Calu3 (cell line): ENCODE results near the gene TBK1. TPM values are rescaled to one million over a fixed set of nuclear protein-coding genes. Genes with fewer than 3 reads are reported as not detected.

Source experiments
- Bru-seq: library from RNA; stranded (reverse); fragments of 400-500 nt; gene quantifications from one replicate; lab custom pipeline; 2021; lab: Mats Ljungman, UMichigan
- BruChase-seq, 2 experiments: library from RNA; stranded (reverse); fragments of 400-500 nt; gene quantifications; one replicate each; lab custom pipeline; 2021; lab: Mats Ljungman, UMichigan
- BruUV-seq: library from RNA; stranded (reverse); fragments of 400-500 nt; replicated peaks from 2 replicates; lab custom pipeline; 2021; lab: Mats Ljungman, UMichigan
- CTCF ChIA-PET: fragments of 300-600 bp; sonication (Branson Sonifier 250); formaldehyde crosslinking; loops from one replicate; lab custom pipeline; 2022; ENCODE audit warnings: antibody characterized with exemption; lab: Charles Lee
- DNase-seq: peaks from one replicate; pipeline ENCODE4 v3.0.0; 2022
- H3K27ac Mint-ChIP-seq: one replicate; pipeline ENCODE4 v1.8.0; 2022; ENCODE audit warnings: mixed read lengths; ENCODE audit not compliant: unreplicated experiment
- H3K27me3 Mint-ChIP-seq: one replicate; pipeline ENCODE4 v1.8.0; 2022; ENCODE audit warnings: mixed read lengths; ENCODE audit not compliant: unreplicated experiment
- H3K36me3 Mint-ChIP-seq: one replicate; pipeline ENCODE4 v1.8.0; 2022; ENCODE audit warnings: mild to moderate bottlenecking, moderate library complexity, mixed read lengths; ENCODE audit not compliant: insufficient read depth, unreplicated experiment
- H3K4me1 Mint-ChIP-seq: one replicate; pipeline ENCODE4 v1.8.0; 2022; ENCODE audit warnings: mild to moderate bottlenecking, low read depth, mixed read lengths; ENCODE audit not compliant: unreplicated experiment
- H3K4me3 Mint-ChIP-seq: one replicate; pipeline ENCODE4 v1.8.0; 2022; ENCODE audit warnings: mild to moderate bottlenecking, low read depth, moderate library complexity, mixed read lengths; ENCODE audit not compliant: unreplicated experiment
- H3K9me3 Mint-ChIP-seq: one replicate; pipeline ENCODE4 v1.8.0; 2022; ENCODE audit warnings: low read depth, mixed read lengths; ENCODE audit not compliant: unreplicated experiment
- intact Hi-C: fragments of 100-400 bp; cut with micrococcal nuclease; formaldehyde crosslinking; loops from one replicate; pipeline ENCODE4 v1.10.0; 2022; ENCODE audit not compliant: unreplicated experiment
- long read RNA-seq: library from polyadenylated mRNA; stranded (forward); transcript quantifications from one replicate; pipeline ENCODE4 v2.0.0, GENCODE V29; 2022
- total RNA-seq: library from RNA; stranded (reverse); gene quantifications from 2 replicates; pipeline ENCODE4 v1.2.3, GENCODE V29; 2022
- TF ChIP-seq, protein P1 (sequence below): fragments of 200-600 bp; IDR thresholded peaks from one replicate; pipeline ENCODE4 v1.8.0; 2022; ENCODE audit warnings: antibody characterized with exemption; ENCODE audit not compliant: unreplicated experiment

TBK1 gene
- total RNA-seq (40.4 and 42.9 TPM in 2 replicates), Bru-seq, nascent RNA (percentile 95 among the genes with signal in this experiment), BruChase-seq, experiment 1, labeled RNA remaining after a 6-hour chase (percentile 82 among the genes with signal in this experiment), BruChase-seq, experiment 2, labeled RNA remaining after a 2-hour chase (percentile 89 among the genes with signal in this experiment)
- long read RNA-seq, transcript TBK1-201 (21 exons, 3,256 nt), result major isoform, 32 of 53 reads
- long read RNA-seq, partial matches to known transcripts, result 8 of 53 reads
- long read RNA-seq, other reads (novel, unspliced or antisense), result 13 of 53 reads

DNA sequence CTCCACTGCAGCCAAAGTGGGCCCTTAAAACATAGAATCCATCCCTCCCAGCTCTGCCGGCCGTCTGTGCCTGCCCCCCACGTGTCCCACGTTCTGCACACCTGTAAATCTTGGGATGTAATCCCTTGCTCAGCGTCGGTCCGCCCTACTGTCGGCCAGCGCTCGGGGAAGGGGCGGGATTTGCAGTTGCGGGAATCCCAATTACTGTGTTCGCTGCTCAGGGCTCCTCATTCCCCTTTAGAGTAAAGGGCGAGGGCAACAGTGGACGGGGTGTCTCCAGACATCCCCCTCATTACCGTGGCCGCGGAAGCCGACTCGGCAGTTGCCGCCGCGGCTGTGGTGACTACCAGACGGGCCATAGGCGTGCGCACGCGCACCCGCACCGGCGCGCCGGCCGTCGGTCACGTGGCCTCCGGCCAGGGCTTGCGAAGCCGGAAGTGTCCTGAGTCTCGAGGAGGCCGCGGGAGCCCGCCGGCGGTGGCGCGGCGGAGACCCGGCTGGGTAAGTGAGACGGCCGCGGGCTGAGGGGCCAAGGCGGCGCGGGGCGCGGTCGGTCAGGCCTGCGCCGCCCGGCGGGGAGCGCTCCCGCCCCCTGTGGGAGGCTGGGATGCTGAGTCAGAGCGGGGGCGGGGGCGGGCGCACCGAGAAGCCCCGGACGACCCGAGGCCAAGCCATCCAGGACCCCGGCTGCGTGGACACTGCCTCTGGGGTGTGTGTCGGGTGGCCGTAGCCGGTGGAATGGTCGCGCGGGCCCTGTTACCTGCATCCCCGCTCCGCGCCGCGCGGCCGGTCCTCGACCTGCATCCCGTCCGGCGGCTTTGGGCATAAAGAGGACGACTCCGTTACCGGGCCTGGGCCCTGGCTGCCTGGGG, at the start of gene TBK1:
TBK1 (plus strand) TSS at position 434 of the 872 bp plus-strand sequence. CDS start 3,751 bp downstream, outside the sequence.
- intact Hi-C loops, result no loop called here
- Mint-ChIP-seq H3K27ac (peak within 1 kb of the TSS; percentile 99), H3K4me1 (peaks cover 39% of the 10 kb centered on the region), H3K36me3 (peaks cover 75% of the 10 kb centered on the region), H3K4me3 (peak within 1 kb of the TSS; percentile 93), H3K9me3 (no peaks in the 10 kb centered on the region), H3K27me3 (no peaks in the 10 kb centered on the region)
- peak; percentile 96 for DNase-seq
- TF ChIP-seq, protein P1, sequence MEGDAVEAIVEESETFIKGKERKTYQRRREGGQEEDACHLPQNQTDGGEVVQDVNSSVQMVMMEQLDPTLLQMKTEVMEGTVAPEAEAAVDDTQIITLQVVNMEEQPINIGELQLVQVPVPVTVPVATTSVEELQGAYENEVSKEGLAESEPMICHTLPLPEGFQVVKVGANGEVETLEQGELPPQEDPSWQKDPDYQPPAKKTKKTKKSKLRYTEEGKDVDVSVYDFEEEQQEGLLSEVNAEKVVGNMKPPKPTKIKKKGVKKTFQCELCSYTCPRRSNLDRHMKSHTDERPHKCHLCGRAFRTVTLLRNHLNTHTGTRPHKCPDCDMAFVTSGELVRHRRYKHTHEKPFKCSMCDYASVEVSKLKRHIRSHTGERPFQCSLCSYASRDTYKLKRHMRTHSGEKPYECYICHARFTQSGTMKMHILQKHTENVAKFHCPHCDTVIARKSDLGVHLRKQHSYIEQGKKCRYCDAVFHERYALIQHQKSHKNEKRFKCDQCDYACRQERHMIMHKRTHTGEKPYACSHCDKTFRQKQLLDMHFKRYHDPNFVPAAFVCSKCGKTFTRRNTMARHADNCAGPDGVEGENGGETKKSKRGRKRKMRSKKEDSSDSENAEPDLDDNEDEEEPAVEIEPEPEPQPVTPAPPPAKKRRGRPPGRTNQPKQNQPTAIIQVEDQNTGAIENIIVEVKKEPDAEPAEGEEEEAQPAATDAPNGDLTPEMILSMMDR, result no peak
- CTCF ChIA-PET, result no interaction called here
- BruUV-seq, result TSS peak; percentile 53

GRCh38 chr12:64402181-64402580, 49.7 kb upstream of the TBK1 start:
- Mint-ChIP-seq H3K27ac (no peak overlapping the region), H3K4me1 (peaks cover 7% of the 10 kb centered on the region), H3K4me3 (no peak overlapping the region), H3K9me3 (no peaks in the 10 kb centered on the region), H3K27me3 (no peaks in the 10 kb centered on the region), H3K36me3 (peaks cover 34% of the 10 kb centered on the region)
- TF ChIP-seq, protein P1, result no peak
- intact Hi-C loops, result no loop called here
- CTCF ChIA-PET, result no interaction called here
- no TSS peak for BruUV-seq
- no peak for DNase-seq

DNA sequence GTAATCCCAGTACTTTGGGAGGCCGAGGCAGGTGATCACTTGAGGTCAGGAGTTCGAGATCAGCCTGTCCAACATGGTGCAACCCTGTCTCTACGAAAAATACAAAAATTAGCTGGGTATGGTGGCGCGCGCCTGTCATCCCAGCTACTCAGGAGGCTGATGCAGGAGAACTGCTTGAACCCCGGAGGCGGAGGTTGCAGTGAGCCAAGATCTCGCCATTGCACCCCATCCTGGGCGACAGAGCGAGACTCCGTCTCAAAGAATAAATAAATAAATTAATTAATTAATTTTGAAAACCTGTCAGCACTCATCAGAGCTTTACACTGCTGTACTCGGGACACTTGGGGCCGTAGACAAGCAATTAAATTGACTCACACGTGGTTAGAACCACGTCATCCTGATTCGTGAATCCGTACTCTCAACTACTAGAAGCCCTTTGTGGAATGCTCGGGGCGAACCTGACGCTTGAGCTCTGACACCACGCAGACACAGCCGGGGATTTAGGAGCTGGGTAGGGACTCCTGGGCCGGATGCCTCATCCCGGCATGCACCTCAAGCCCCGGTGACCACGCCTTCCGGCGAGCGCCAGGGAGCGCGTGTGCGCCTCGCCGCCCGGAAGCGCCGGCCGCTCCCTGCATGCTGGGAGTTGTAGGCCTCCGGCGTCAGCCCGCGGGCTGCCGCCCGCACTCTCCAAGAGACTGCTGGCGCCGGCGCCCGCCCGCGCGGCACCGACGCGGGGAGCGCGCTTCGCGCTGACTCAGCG, 48.0 kb upstream of the TBK1 start, which contains the start of gene XPOT:
XPOT (plus strand) TSS at position 686 of the 763 bp plus-strand sequence. CDS start 5,644 bp downstream, outside the sequence.
- DNase-seq, result peak; percentile 97
- BruUV-seq, result TSS peak; percentile 90
- TF ChIP-seq, protein P1, result no peak
- peak within 1 kb of the TSS; percentile 99 for H3K27ac Mint-ChIP-seq
- H3K36me3 Mint-ChIP-seq, result peaks cover 51% of the 10 kb centered on the region
- peaks cover 19% of the 10 kb centered on the region for H3K4me1 Mint-ChIP-seq
- H3K27me3 Mint-ChIP-seq, result no peaks in the 10 kb centered on the region
- no peaks in the 10 kb centered on the region for H3K9me3 Mint-ChIP-seq
- intact Hi-C loops, result no loop called here
- peak within 1 kb of the TSS; percentile 99 for H3K4me3 Mint-ChIP-seq
- CTCF ChIA-PET, result interaction anchor here (0.9 kb wide), 1 partner anchor 560 kb away, joined by 3 read pairs; no protein-coding TSS in a partner anchor
